ENCODE results near the gene SRSF8. TPM values are rescaled to one million over a fixed set of nuclear protein-coding genes. Genes with fewer than 3 reads are reported as not detected.

The SRSF8 gene
- total RNA-seq, 1 donor from 2014 or later, result 46.8 TPM

DNA sequence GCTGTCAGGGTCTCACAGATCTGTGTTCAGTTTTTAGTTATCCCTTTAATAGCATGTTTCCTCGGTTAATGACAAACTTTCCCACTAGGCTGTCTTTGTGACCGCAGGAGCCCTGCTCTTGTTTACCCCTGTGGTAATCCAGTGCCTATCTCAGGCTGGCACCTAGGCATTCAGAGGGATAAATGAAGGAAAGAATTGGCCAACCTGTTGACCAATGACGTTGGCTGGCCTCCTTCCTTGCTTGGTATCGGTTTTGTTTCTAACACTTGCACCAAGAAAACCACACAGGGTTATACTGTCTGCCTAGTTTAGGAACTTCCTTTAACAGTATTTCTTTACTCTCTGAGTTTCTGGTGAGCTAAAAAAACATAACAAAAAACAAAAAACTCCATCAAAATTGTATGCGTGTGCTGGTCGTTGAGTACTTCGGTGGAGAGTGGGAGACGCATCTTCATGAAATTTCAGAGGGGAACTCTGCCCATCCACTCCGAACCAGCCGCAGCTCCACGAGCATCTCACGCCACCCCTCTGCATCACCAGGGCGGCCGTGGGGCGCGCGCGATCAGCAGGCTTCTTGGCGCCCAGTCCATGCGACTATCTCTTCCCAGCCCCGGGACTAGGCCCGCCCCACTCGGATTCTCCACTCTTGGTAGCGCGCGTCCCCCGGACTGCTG, 22.4 kb downstream of the SRSF8 start:
- no peak for TF ChIP-seq CTCF (IDR thresholded peaks at IDR 0.05)
- Mint-ChIP-seq H3K36me3 (ENCODE audit: low read depth) (no peaks in the 10 kb centered on the region), H3K27ac (peak overlapping the region; percentile 94), H3K4me1 (peaks cover 49% of the 10 kb centered on the region), H3K4me3 (peak overlapping the region; percentile 92), H3K27me3 (no peaks in the 10 kb centered on the region), H3K9me3 (no peaks in the 10 kb centered on the region)
- intact Hi-C loops (cut with micrococcal nuclease), result loop anchor here (1.0 to 5.0 kb wide), 7 partner anchors 20 to 700 kb away; partner anchors contain the start of genes CWC15, FAM76B and KDM4D
- peak; percentile 65 for ATAC-seq (ENCODE audit: low read depth)
- DNase-seq, result no peak
- CTCF ChIA-PET, result interaction anchor here (0.7 to 9.7 kb wide), 5 partner anchors 9 to 62 kb away, joined by 3 to 138 read pairs (median 5); partner anchors contain the start of gene SRSF8
- POLR2A ChIA-PET, result interaction anchor here (0.6 to 4.9 kb wide), 18 partner anchors 13 to 1166 kb away, joined by 3 to 89 read pairs (median 5); partner anchors contain the start of genes CEP57, CWC15, FAM76B and KDM4D

DNA sequence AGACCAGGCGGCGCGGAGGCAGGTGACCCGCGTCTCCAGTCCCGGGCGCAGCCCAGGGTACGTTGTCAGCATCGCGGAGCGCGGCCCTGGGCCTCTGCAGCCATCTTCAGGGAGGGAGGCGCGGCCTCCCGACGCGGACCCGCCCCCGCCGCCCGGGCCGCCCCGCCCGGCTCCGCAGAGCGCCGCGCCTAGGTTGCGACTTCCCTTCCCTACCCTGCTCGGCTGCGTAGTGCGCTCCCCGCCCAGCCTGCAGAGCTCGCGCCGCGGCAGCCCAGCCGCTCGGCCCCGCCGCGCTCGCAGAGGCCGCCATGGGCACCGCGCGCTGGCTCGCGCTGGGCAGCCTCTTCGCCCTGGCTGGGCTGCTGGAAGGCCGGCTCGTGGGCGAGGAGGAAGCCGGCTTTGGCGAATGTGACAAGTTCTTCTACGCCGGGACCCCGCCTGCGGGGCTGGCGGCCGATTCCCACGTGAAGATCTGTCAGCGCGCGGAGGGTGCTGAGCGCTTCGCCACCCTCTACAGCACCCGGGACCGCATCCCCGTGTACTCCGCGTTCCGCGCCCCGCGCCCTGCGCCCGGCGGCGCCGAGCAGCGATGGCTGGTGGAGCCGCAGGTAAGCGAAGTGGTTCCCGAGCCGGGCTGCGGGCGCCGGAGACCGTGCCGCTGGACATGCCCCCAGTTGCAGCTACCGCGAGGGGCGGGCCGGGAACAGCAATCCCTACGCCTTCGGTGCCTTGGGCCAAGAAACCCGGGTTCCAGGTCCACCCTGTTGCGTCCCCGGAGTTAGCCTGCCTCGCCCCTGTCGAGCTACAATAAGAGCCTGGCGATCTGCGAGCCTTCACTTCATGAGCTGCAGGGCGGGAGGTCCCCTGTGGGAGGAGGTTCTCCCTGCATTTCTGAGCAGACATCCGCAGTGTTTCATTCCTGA, 23.2 kb downstream of the SRSF8 start, which contains the start of gene ENDOD1:
TSS of gene ENDOD1 (plus strand) at position 227 of the 923 bp plus-strand sequence. CDS start at position 309, 82 bp downstream.
- TF ChIP-seq CTCF (IDR thresholded peaks at IDR 0.05), result no peak
- ChIA-PET POLR2A (interaction anchor here (0.6 to 4.9 kb wide), 20 partner anchors 12 to 1165 kb away, joined by 3 to 89 read pairs (median 4); partner anchors contain the start of genes CWC15, FAM76B, KDM4D and SESN3), CTCF (interaction anchor here (1.0 to 9.7 kb wide), 5 partner anchors 19 to 700 kb away, joined by 3 to 138 read pairs (median 5); partner anchors contain the start of genes CEP57, FAM76B and SRSF8)
- H3K36me3 Mint-ChIP-seq (ENCODE audit: low read depth), result no peaks in the 10 kb centered on the region
- intact Hi-C loops (cut with micrococcal nuclease), result loop anchor here (1.0 to 5.0 kb wide), 8 partner anchors 19 to 699 kb away; partner anchors contain the start of genes CWC15, FAM76B, KDM4D and SESN3
- DNase-seq, result peak; percentile 88
- ATAC-seq (ENCODE audit: low read depth), result peak; percentile 93
- no peaks in the 10 kb centered on the region for H3K9me3 Mint-ChIP-seq
- no peaks in the 10 kb centered on the region for H3K27me3 Mint-ChIP-seq
- H3K4me3 Mint-ChIP-seq, result peak within 1 kb of the TSS; percentile 92
- peak within 1 kb of the TSS; percentile 94 for H3K27ac Mint-ChIP-seq
- peaks cover 56% of the 10 kb centered on the region for H3K4me1 Mint-ChIP-seq

DNA sequence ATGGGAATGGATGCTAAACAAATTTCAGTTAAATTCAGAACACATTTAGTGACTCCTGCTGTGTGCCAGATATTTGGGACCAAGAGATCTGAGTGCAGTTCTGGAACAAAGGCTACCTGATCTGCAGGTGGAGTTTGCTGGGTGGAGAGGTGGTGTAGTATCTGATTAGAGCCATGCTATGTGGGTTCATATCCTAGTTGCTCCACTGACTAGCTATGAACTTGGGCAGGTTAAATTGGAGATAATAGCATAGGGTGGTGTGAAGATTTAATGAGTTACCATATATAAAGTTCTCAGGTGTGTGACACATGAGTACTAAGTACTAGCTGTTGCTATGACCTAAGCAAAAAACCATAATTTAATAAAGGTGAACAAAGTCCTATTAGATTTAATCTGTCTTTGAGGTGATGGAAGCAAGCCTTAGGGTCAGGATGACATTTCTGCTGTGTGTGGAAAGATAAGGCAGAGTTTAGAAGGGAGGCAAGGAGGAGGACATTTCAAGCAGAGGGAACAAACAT, 25.0 kb downstream of the SRSF8 start:
- Mint-ChIP-seq H3K4me3 (peak overlapping the region; percentile 17), H3K4me1 (peaks cover 74% of the 10 kb centered on the region), H3K36me3 (ENCODE audit: low read depth) (no peaks in the 10 kb centered on the region), H3K27me3 (no peaks in the 10 kb centered on the region), H3K9me3 (no peaks in the 10 kb centered on the region), H3K27ac (peak overlapping the region; percentile 15)
- ChIA-PET CTCF (interaction anchor here (2.3 to 9.7 kb wide), 2 partner anchors 21 to 46 kb away, joined by 7 to 138 read pairs; partner anchors contain the start of gene SRSF8), POLR2A (interaction anchor here (1.4 to 4.9 kb wide), 3 partner anchors 24 to 697 kb away, joined by 5 to 29 read pairs (median 25); partner anchors contain the start of genes FAM76B and SRSF8)
- DNase-seq, result no peak
- intact Hi-C loops (cut with micrococcal nuclease), result loop anchor here (5.0 kb wide), 1 partner anchor 141 kb away; the partner anchor contains the start of gene SESN3
- TF ChIP-seq CTCF (IDR thresholded peaks at IDR 0.05), result no peak
- no peak for ATAC-seq (ENCODE audit: low read depth)

GRCh38 chr11:95092549-95093324, 26.0 kb downstream of the SRSF8 start:
- ATAC-seq (ENCODE audit: low read depth) (no peak), DNase-seq (no peak)
- H3K9me3 Mint-ChIP-seq, result no peaks in the 10 kb centered on the region
- CTCF ChIA-PET, result interaction anchor here (0.8 to 9.7 kb wide), 9 partner anchors 9 to 1120 kb away, joined by 3 to 138 read pairs (median 4); partner anchors contain the start of gene SRSF8
- peak overlapping the region; percentile 72 for H3K27ac Mint-ChIP-seq
- peak overlapping the region; percentile 46 for H3K4me3 Mint-ChIP-seq
- no peaks in the 10 kb centered on the region for H3K27me3 Mint-ChIP-seq
- POLR2A ChIA-PET, result interaction anchor here (0.6 to 4.9 kb wide), 12 partner anchors 13 to 696 kb away, joined by 3 to 29 read pairs (median 4); partner anchors contain the start of genes CWC15, FAM76B, KDM4D and SRSF8
- peaks cover 5% of the 10 kb centered on the region for H3K36me3 Mint-ChIP-seq (ENCODE audit: low read depth)
- peaks cover 84% of the 10 kb centered on the region for H3K4me1 Mint-ChIP-seq
- intact Hi-C loops (cut with micrococcal nuclease), result loop anchor here (1.0 to 5.0 kb wide), 2 partner anchors 23 to 140 kb away; partner anchors contain the start of gene SESN3
- no peak for TF ChIP-seq CTCF (IDR thresholded peaks at IDR 0.05)

All from activated B cell treated with CpG ODN at 0.5 μM for 24 hours (primary cell).